ENCODE measurements around the gene GINS2. TPM values are rescaled to one million over a fixed set of nuclear protein-coding genes. Genes with fewer than 3 reads are reported as not detected.

GINS2 gene
- total RNA-seq, 1 experiment from 2014 or later, result 52.7 TPM

DNA sequence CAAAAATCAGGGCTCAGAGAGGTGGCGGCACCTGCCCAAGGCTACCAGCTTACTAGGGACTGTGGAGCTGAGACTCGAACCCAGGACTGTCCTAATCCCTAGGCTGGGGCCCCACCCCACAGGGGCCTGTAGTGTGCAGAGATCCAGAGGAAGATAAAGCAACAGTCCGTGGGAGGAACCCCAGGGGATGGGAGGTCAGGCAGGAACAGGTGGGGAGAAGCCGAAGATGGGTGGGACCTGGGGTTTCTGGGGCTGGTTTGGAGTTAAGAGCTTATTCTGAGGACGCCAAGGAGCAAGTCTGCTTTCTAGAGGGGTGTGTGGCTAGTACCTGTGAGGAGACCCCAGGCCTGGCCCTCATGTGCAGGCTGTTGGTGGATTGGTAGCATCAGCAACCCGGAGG lies 47.2 kb upstream of the GINS2 start:
- no peak overlapping the region for H4K91ac ChIP-seq (ENCODE audit: insufficient read length, low read depth, low read length)
- no peak for DNase-seq
- H3K9ac ChIP-seq (ENCODE audit: extremely low read depth, insufficient read length, low read length), result no peak overlapping the region
- H2BK12ac ChIP-seq (ENCODE audit: insufficient read length, low read depth, low read length), result no peak overlapping the region
- no peaks in the 10 kb centered on the region; the same call in 1 of the 2 replicates for H3K4me1 ChIP-seq (ENCODE audit: insufficient read depth, low read length)
- H2AFZ ChIP-seq (ENCODE audit: low read length), result no peak overlapping the region
- H3K14ac ChIP-seq (ENCODE audit: insufficient read depth, low read length), result no peak overlapping the region
- H3K9me3 ChIP-seq (ENCODE audit: control insufficient read depth, low read depth, low read length), result no peaks in the 10 kb centered on the region
- H2BK5ac ChIP-seq (ENCODE audit: insufficient read length, low read length), result no peak overlapping the region
- WGBS (ENCODE audit: extremely low coverage, insufficient read length, low lambda C conversion rate), result no CpG with 5 or more reads among the region's 6 CpGs
- Mint-ChIP-seq H3K4me3 (no peak overlapping the region; a peak in 1 of 5 replicates), H3K9me3 (no peaks in the 10 kb centered on the region; a peak in 1 of 5 replicates), H3K27ac (peak overlapping the region; percentile 16 to 23 (median 17); a peak in 2 of 7 replicates), H3K4me1 (peaks cover 14 to 22% of the 10 kb centered on the region in 2 experiments), H3K27me3 (ENCODE audit: low read depth) (no peaks in the 10 kb centered on the region; the same call in 1 of the 2 replicates), H3K36me3 (ENCODE audit: insufficient read depth in 1 of 3, low read depth in 3 of 3) (no peaks in the 10 kb centered on the region)
- no peak overlapping the region for H2BK120ac ChIP-seq (ENCODE audit: low read depth, low read length, poor library complexity, severe bottlenecking)
- no peaks in the 10 kb centered on the region for H3K23me2 ChIP-seq (ENCODE audit: insufficient read length, low read depth, low read length, poor library complexity, severe bottlenecking)
- no peak overlapping the region for H3K18ac ChIP-seq (ENCODE audit: insufficient read length, low read depth, low read length)
- no peak overlapping the region for H2BK15ac ChIP-seq (ENCODE audit: low read depth, low read length)
- H3K4ac ChIP-seq (ENCODE audit: low read depth, low read length), result no peak overlapping the region
- no peaks in the 10 kb centered on the region for H3K79me2 ChIP-seq (ENCODE audit: insufficient read depth, low read length)
- no peak overlapping the region for H3K56ac ChIP-seq (ENCODE audit: insufficient read length, low read depth, low read length)
- H3K23ac ChIP-seq (ENCODE audit: insufficient read length, low read depth, low read length), result no peak overlapping the region
- H3K27ac ChIP-seq (ENCODE audit: insufficient read length, low read depth, low read length), result no peak overlapping the region
- H4K8ac ChIP-seq (replicated peaks; ENCODE audit: insufficient read length, low read depth, low read length), result no peak overlapping the region
- H4K20me1 ChIP-seq (ENCODE audit: control insufficient read depth, insufficient read depth, insufficient read length), result no peaks in the 10 kb centered on the region
- no peaks in the 10 kb centered on the region for H3K27me3 ChIP-seq (ENCODE audit: insufficient read depth, low read length)
- H3K4me2 ChIP-seq (ENCODE audit: insufficient read depth, insufficient read length, low read length), result no peak overlapping the region
- no peak overlapping the region for H3T11ph ChIP-seq (ENCODE audit: low read length)
- TF ChIP-seq, protein P1, sequence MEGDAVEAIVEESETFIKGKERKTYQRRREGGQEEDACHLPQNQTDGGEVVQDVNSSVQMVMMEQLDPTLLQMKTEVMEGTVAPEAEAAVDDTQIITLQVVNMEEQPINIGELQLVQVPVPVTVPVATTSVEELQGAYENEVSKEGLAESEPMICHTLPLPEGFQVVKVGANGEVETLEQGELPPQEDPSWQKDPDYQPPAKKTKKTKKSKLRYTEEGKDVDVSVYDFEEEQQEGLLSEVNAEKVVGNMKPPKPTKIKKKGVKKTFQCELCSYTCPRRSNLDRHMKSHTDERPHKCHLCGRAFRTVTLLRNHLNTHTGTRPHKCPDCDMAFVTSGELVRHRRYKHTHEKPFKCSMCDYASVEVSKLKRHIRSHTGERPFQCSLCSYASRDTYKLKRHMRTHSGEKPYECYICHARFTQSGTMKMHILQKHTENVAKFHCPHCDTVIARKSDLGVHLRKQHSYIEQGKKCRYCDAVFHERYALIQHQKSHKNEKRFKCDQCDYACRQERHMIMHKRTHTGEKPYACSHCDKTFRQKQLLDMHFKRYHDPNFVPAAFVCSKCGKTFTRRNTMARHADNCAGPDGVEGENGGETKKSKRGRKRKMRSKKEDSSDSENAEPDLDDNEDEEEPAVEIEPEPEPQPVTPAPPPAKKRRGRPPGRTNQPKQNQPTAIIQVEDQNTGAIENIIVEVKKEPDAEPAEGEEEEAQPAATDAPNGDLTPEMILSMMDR (conservative IDR thresholded peaks at IDR 0.05), result no peak
- H3K79me1 ChIP-seq (ENCODE audit: insufficient read depth, low read depth, low read length, poor library complexity, severe bottlenecking), result no peaks in the 10 kb centered on the region
- no peak overlapping the region for H2BK20ac ChIP-seq (ENCODE audit: low read depth, low read length, poor library complexity, severe bottlenecking)
- H2AK5ac ChIP-seq (ENCODE audit: insufficient read length, low read length), result no peak overlapping the region
- H4K5ac ChIP-seq (ENCODE audit: insufficient read length, low read depth, low read length), result no peak overlapping the region
